Fibroblast of skin of scalp (primary cell): ENCODE results near the gene SMAD3.
A peak's percentile ranks its signal among the peaks of the same experiment; 100 is the strongest.
"Not testable (repeated sequence)": the region's sequence is repeated elsewhere in the genome, so short reads cannot be mapped to it uniquely, and the experiment has no call there.

Experiments used
- DNase-seq: peaks from one replicate; pipeline ENCODE4 v3.0.0-alpha.2; 2013

SMAD3 gene

GRCh38 chr15:67063689-67064606 lies 1.5 kb upstream of the SMAD3 start:
- DNase-seq = no peak

- no peak for DNase-seq
Observed at GRCh38 chr15:67064607-67065530, 533 bp upstream of the SMAD3 start.

- no peak for DNase-seq
Observed at GRCh38 chr15:67066041-67066958, 898 bp downstream of the SMAD3 start.

- DNase-seq = no peak
Observed at GRCh38 chr15:67066959-67067853, 1.8 kb downstream of the SMAD3 start.

GRCh38 chr15:67067930-67068551 lies 2.6 kb downstream of the SMAD3 start:
- peak; percentile 53 for DNase-seq

- peak; percentile 55 for DNase-seq
Observed at GRCh38 chr15:67068710-67069400, 3.5 kb downstream of the SMAD3 start.

- DNase-seq = no peak
Observed at GRCh38 chr15:67070150-67070549, 4.7 kb downstream of the SMAD3 start.

GRCh38 chr15:67070892-67071664 lies 5.7 kb downstream of the SMAD3 start:
- DNase-seq = no peak

- no peak for DNase-seq
Observed at GRCh38 chr15:67072442-67072841, 7.0 kb downstream of the SMAD3 start.

GRCh38 chr15:67072958-67073357 lies 7.6 kb downstream of the SMAD3 start:
- no peak for DNase-seq

- peak; percentile 39 for DNase-seq
Observed at GRCh38 chr15:67074886-67075229, 9.5 kb downstream of the SMAD3 start.

GRCh38 chr15:67075555-67076135 lies 10.2 kb downstream of the SMAD3 start:
- not testable (repeated sequence) for DNase-seq

GRCh38 chr15:67076147-67076843 lies 10.9 kb downstream of the SMAD3 start:
- peak; percentile 81 for DNase-seq

GRCh38 chr15:67077641-67078215 lies 12.3 kb downstream of the SMAD3 start:
- DNase-seq = no peak

- DNase-seq = no peak
Observed at GRCh38 chr15:67079361-67079760, 14.0 kb downstream of the SMAD3 start.

GRCh38 chr15:67080118-67080899 lies 14.9 kb downstream of the SMAD3 start:
- DNase-seq = peak; percentile 89

- peak; percentile 75 for DNase-seq
Observed at GRCh38 chr15:67080900-67081431, 15.6 kb downstream of the SMAD3 start.
